ENCODE results near the gene IGSF21.
"Not testable (repeated sequence)": the region's sequence is repeated elsewhere in the genome, so short reads cannot be mapped to it uniquely, and the experiment has no call there.

Gene IGSF21

GRCh38 chr1:18411321-18411720, 303.7 kb downstream of the IGSF21 start:
- DNase-seq, result no peak

- no peak for DNase-seq
These were observed 304.4 kb downstream of the IGSF21 start for GRCh38 chr1:18411820-18412641.

- no peak for DNase-seq
These were observed 305.3 kb downstream of the IGSF21 start for GRCh38 chr1:18412882-18413353.

GRCh38 chr1:18413541-18414305, 306.1 kb downstream of the IGSF21 start:
- no peak for DNase-seq

- no peak for DNase-seq
These were observed 306.7 kb downstream of the IGSF21 start for GRCh38 chr1:18414321-18414720.

- DNase-seq, result no peak
These were observed 307.4 kb downstream of the IGSF21 start for GRCh38 chr1:18414872-18415447.

GRCh38 chr1:18415448-18416027, 307.9 kb downstream of the IGSF21 start:
- no peak for DNase-seq

- not testable (repeated sequence) for DNase-seq
These were observed 308.5 kb downstream of the IGSF21 start for GRCh38 chr1:18416126-18416525.

GRCh38 chr1:18417316-18418269, 310.0 kb downstream of the IGSF21 start:
- DNase-seq, result no peak

- DNase-seq, result no peak
These were observed 311.7 kb downstream of the IGSF21 start for GRCh38 chr1:18419113-18419844.

GRCh38 chr1:18419845-18420184, 312.2 kb downstream of the IGSF21 start:
- DNase-seq, result no peak

GRCh38 chr1:18422076-18422777, 314.6 kb downstream of the IGSF21 start:
- no peak for DNase-seq

GRCh38 chr1:18422954-18423353, 315.4 kb downstream of the IGSF21 start:
- no peak for DNase-seq

- no peak for DNase-seq
These were observed 319.0 kb downstream of the IGSF21 start for GRCh38 chr1:18426580-18426979.

Measured in NCI-H526 treated with DMSO at 0.1 percent for 48 hours (cell line).